ENCODE results near the gene NT5M.

The NT5M gene

GRCh38 chr17:17370711-17371110, 67.5 kb downstream of the NT5M start:
- no peak overlapping the region for H3K27ac ChIP-seq
- no peak for TF ChIP-seq ZFX (IDR thresholded peaks at IDR 0.05; ENCODE audit: borderline replicate concordance)
- no peak for TF ChIP-seq CTCF (IDR thresholded peaks at IDR 0.05)

- TF ChIP-seq ZFX (IDR thresholded peaks at IDR 0.05; ENCODE audit: borderline replicate concordance) (no peak), CTCF (IDR thresholded peaks at IDR 0.05) (no peak)
Measured at GRCh38 chr17:17372856-17373520, 69.8 kb downstream of the NT5M start.

GRCh38 chr17:17375841-17376240, 72.7 kb downstream of the NT5M start:
- TF ChIP-seq ZFX (IDR thresholded peaks at IDR 0.05; ENCODE audit: borderline replicate concordance): no peak
- H3K27ac ChIP-seq: no peak overlapping the region

More at GRCh38 chr17:17372856-17373520, 69.8 kb downstream of the NT5M start:
- no peak overlapping the region for H3K27ac ChIP-seq

GRCh38 chr17:17376362-17376761, 73.2 kb downstream of the NT5M start:
- no peak overlapping the region for H3K27ac ChIP-seq
- no peak for TF ChIP-seq ZFX (IDR thresholded peaks at IDR 0.05; ENCODE audit: borderline replicate concordance)
- no peak for TF ChIP-seq CTCF (IDR thresholded peaks at IDR 0.05)

GRCh38 chr17:17377071-17377967, 74.1 kb downstream of the NT5M start:
- TF ChIP-seq ZFX (IDR thresholded peaks at IDR 0.05; ENCODE audit: borderline replicate concordance): no peak
- TF ChIP-seq CTCF (IDR thresholded peaks at IDR 0.05): no peak
- H3K27ac ChIP-seq: no peak overlapping the region

GRCh38 chr17:17379197-17379991, 76.2 kb downstream of the NT5M start:
- no peak overlapping the region for H3K27ac ChIP-seq
- no peak for TF ChIP-seq CTCF (IDR thresholded peaks at IDR 0.05)
- TF ChIP-seq ZFX (IDR thresholded peaks at IDR 0.05; ENCODE audit: borderline replicate concordance): no peak

GRCh38 chr17:17380145-17380925, 77.2 kb downstream of the NT5M start:
- TF ChIP-seq CTCF (IDR thresholded peaks at IDR 0.05) (no peak), ZFX (IDR thresholded peaks at IDR 0.05; ENCODE audit: borderline replicate concordance) (no peak)
- H3K27ac ChIP-seq: no peak overlapping the region

Measured in 22Rv1 (cell line).